KMS-11 (cell line): Measurements from ENCODE around the gene SMG5.

ENCODE experiments used
- H2AFZ ChIP-seq: fragments of 200-600 bp; sonication (generic); 2 replicates; pipeline ENCODE4 v1.6.1; 2016; ENCODE audit warnings: antibody characterized with exemption, mixed run types, low read depth
- H3K27ac ChIP-seq: fragments of 200-600 bp; sonication (generic); 2 replicates; pipeline ENCODE4 v1.6.1; 2016; ENCODE audit warnings: mild to moderate bottlenecking, mixed run types
- H3K27me3 ChIP-seq: fragments of 200-600 bp; sonication (generic); 2 replicates; pipeline ENCODE4 v1.6.1; 2017; ENCODE audit warnings: mild to moderate bottlenecking, low read depth, mixed run types, moderate library complexity; ENCODE audit not compliant: insufficient read depth
- H3K36me3 ChIP-seq: fragments of 200-600 bp; sonication (generic); 2 replicates; pipeline ENCODE4 v1.6.1; 2017; ENCODE audit warnings: mild to moderate bottlenecking, mixed run types; ENCODE audit not compliant: insufficient read depth
- H3K4me1 ChIP-seq: fragments of 200-600 bp; sonication (generic); 2 replicates; pipeline ENCODE4 v1.6.1; 2016; ENCODE audit warnings: mild to moderate bottlenecking, low read depth, mixed run types; ENCODE audit not compliant: poor library complexity, severe bottlenecking
- H3K4me2 ChIP-seq: fragments of 200-600 bp; sonication (generic); 2 replicates; pipeline ENCODE4 v1.7.0; 2016; ENCODE audit warnings: mild to moderate bottlenecking, mixed run types
- H3K4me3 ChIP-seq: fragments of 200-600 bp; sonication (generic); IDR thresholded peaks from 2 replicates; pipeline ENCODE4 v1.6.1; 2017; ENCODE audit warnings: low read depth, low read length, mixed read lengths; ENCODE audit not compliant: insufficient read depth
- H3K79me2 ChIP-seq: fragments of 200-600 bp; sonication (generic); 2 replicates; pipeline ENCODE4 v1.6.1; 2016; ENCODE audit warnings: low read depth, mixed run types; ENCODE audit not compliant: insufficient read depth
- H3K9ac ChIP-seq: fragments of 200-600 bp; sonication (generic); 2 replicates; pipeline ENCODE4 v1.6.1; 2016; ENCODE audit warnings: mild to moderate bottlenecking, mixed run types
- H4K20me1 ChIP-seq: fragments of 200-600 bp; sonication (generic); 2 replicates; pipeline ENCODE4 v1.6.1; 2016; ENCODE audit warnings: mild to moderate bottlenecking, mixed run types; ENCODE audit not compliant: insufficient read depth
- TF ChIP-seq, protein P1 (sequence below): fragments of 200-600 bp; sonication (generic); conservative IDR thresholded peaks from 2 replicates; pipeline ENCODE4 v1.6.1; 2017; ENCODE audit warnings: low read depth, mild to moderate bottlenecking, antibody characterized with exemption, low read length, moderate library complexity, mixed read lengths

SMG5 gene

DNA sequence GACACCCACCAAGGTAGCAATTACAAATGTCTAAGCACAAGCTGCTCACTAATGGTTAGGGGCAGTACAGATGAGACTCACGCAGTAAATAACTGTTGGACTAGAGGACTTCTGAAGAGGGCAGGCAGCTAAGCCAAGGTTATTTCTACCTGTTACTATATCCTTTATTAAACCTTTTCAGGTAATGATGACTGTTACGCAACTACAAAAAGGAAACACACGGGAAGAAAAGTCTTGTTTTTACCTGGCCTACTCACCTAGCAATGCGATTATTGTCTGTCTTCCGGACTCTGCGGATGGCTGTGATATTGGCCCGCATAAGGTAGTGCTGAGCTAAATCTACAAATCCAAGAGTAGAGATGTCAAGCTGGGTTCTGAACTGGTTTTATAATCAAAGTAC lies 34.3 kb upstream of the SMG5 start:
- TF ChIP-seq, protein P1, sequence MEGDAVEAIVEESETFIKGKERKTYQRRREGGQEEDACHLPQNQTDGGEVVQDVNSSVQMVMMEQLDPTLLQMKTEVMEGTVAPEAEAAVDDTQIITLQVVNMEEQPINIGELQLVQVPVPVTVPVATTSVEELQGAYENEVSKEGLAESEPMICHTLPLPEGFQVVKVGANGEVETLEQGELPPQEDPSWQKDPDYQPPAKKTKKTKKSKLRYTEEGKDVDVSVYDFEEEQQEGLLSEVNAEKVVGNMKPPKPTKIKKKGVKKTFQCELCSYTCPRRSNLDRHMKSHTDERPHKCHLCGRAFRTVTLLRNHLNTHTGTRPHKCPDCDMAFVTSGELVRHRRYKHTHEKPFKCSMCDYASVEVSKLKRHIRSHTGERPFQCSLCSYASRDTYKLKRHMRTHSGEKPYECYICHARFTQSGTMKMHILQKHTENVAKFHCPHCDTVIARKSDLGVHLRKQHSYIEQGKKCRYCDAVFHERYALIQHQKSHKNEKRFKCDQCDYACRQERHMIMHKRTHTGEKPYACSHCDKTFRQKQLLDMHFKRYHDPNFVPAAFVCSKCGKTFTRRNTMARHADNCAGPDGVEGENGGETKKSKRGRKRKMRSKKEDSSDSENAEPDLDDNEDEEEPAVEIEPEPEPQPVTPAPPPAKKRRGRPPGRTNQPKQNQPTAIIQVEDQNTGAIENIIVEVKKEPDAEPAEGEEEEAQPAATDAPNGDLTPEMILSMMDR = no peak
- Histone ChIP-seq H3K27ac (no peak overlapping the region), H3K4me3 (no peak overlapping the region), H2AFZ (no peak overlapping the region), H4K20me1 (peaks cover 20% of the 10 kb centered on the region; the same call in 1 of the 2 replicates), H3K9ac (no peak overlapping the region), H3K27me3 (no peaks in the 10 kb centered on the region), H3K79me2 (peaks cover 17% of the 10 kb centered on the region; the same call in 1 of the 2 replicates), H3K36me3 (peaks cover 96% of the 10 kb centered on the region; the same call in 1 of the 2 replicates), H3K4me1 (no peaks in the 10 kb centered on the region), H3K4me2 (no peak overlapping the region)

DNA sequence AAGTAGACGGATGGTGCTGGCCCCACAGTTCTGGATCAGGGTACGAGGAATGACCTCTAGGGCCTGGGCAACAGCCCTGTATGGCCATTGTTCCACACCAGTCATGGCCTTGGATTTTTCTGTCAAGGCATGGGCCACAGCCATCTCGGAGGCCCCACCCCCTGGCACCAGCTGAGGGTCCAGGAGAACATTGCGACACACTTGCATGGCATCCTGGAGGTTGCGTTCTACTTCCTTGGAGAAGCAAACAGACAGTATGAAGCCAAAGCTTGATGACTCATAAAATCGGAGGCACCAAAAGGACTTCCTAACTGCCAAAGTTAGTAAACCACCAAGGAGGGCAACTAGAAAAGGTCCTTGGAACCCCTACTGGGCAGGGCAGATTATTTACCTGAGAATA lies 28.3 kb upstream of the SMG5 start:
- Histone ChIP-seq H3K36me3 (peaks cover 86% of the 10 kb centered on the region; the same call in 1 of the 2 replicates), H3K9ac (no peak overlapping the region), H3K27ac (no peak overlapping the region), H3K4me2 (no peak overlapping the region), H3K79me2 (0 out of 2 replicates have a peak, but pooled peaks cover 7% of the 10 kb centered on the region), H2AFZ (no peak overlapping the region), H3K27me3 (no peaks in the 10 kb centered on the region), H4K20me1 (peaks cover 8% of the 10 kb centered on the region; the same call in 1 of the 2 replicates), H3K4me1 (no peaks in the 10 kb centered on the region), H3K4me3 (no peak overlapping the region)
- TF ChIP-seq, protein P1 = no peak

DNA sequence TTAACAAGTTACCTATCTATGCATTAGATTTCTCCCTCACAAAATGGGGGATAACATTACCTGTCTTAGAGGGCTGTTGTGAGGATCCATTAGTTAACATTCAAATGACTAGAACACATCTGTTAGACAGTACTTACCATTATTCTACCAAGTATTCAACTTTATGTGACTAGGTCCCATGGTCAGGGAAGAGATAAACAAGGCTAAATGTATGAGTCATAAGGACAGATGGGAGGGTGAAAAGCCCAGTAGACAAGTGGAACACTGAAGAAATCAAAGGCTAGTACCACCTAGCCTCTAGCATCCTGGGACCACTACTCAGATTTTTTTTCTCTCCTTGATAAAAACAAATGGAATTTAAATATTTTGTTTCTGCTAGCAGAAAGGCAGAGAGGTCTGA lies 25.5 kb upstream of the SMG5 start:
- Histone ChIP-seq H4K20me1 (no peaks in the 10 kb centered on the region), H3K9ac (no peak overlapping the region), H3K79me2 (no peaks in the 10 kb centered on the region), H3K27ac (no peak overlapping the region), H3K36me3 (peaks cover 64% of the 10 kb centered on the region; the same call in 1 of the 2 replicates), H3K4me2 (no peak overlapping the region), H2AFZ (no peak overlapping the region), H3K4me3 (no peak overlapping the region), H3K27me3 (no peaks in the 10 kb centered on the region), H3K4me1 (no peaks in the 10 kb centered on the region)
- TF ChIP-seq, protein P1 = no peak

DNA sequence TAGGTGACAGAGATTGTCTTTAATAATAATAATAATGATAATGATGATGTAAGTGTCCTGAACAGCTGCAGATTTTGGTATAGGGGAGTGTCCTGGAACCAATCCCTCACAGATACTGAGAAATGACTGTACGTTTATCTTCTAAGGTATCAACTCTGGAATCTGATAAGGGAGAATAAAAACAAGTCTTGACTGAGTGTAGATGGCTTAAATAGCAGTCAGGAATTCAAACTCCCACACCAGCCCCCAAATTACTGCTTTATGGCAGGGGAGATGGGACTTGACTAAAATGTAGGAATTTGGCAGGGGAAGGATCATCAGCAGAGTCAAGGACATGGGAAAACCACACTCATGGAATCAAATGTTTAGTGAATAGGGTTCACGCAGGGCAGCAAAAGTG lies 22.6 kb upstream of the SMG5 start:
- Histone ChIP-seq H3K27me3 (no peaks in the 10 kb centered on the region), H3K4me2 (no peak overlapping the region), H3K79me2 (no peaks in the 10 kb centered on the region), H4K20me1 (no peaks in the 10 kb centered on the region), H2AFZ (no peak overlapping the region), H3K27ac (no peak overlapping the region), H3K9ac (no peak overlapping the region), H3K36me3 (peaks cover 38% of the 10 kb centered on the region; the same call in 1 of the 2 replicates), H3K4me1 (no peaks in the 10 kb centered on the region), H3K4me3 (no peak overlapping the region)
- TF ChIP-seq, protein P1 = no peak
